ENCODE measurements around the gene STK4. TPM values are rescaled to one million over a fixed set of nuclear protein-coding genes. Genes with fewer than 3 reads are reported as not detected.

STK4 gene
- total RNA-seq, 4 donors from 2014 or later: 27.7 to 128 (median 42.9) TPM

GRCh38 chr20:45036044-45036755 lies 69.9 kb downstream of the STK4 start:
- no peak for TF ChIP-seq CTCF (IDR thresholded peaks at IDR 0.05)
- TF ChIP-seq POLR2A (IDR thresholded peaks at IDR 0.05): no peak
- no peak overlapping the region for H3K4me3 ChIP-seq
- H3K27me3 ChIP-seq: no peaks in the 10 kb centered on the region
- H3K36me3 ChIP-seq: peaks cover 0 to 6% (median 0%) of the 10 kb centered on the region in 3 donors
- H3K9me3 ChIP-seq: no peaks in the 10 kb centered on the region
- DNase-seq: no peak
- no peak overlapping the region for H3K27ac ChIP-seq
- peaks cover 0 to 2% (median 0%) of the 10 kb centered on the region in 4 donors for H3K4me1 ChIP-seq

GRCh38 chr20:45037050-45037449 lies 70.7 kb downstream of the STK4 start:
- no peak overlapping the region for H3K4me3 ChIP-seq
- H3K4me1 ChIP-seq: peaks cover 0 to 5% (median 0%) of the 10 kb centered on the region in 4 donors
- H3K27ac ChIP-seq: no peak overlapping the region
- no peaks in the 10 kb centered on the region for H3K9me3 ChIP-seq
- no peaks in the 10 kb centered on the region for H3K27me3 ChIP-seq
- TF ChIP-seq POLR2A (IDR thresholded peaks at IDR 0.05): no peak
- no peak for TF ChIP-seq CTCF (IDR thresholded peaks at IDR 0.05)
- no peak for DNase-seq
- H3K36me3 ChIP-seq: peaks cover 0 to 6% (median 0%) of the 10 kb centered on the region in 3 donors

- no peak overlapping the region for H3K27ac ChIP-seq
- no peak overlapping the region for H3K4me3 ChIP-seq
- no peaks in the 10 kb centered on the region for H3K27me3 ChIP-seq
- no peaks in the 10 kb centered on the region for H3K9me3 ChIP-seq
- H3K36me3 ChIP-seq: peaks cover 0 to 6% (median 0%) of the 10 kb centered on the region in 3 donors
- no peak for TF ChIP-seq CTCF (IDR thresholded peaks at IDR 0.05)
- TF ChIP-seq POLR2A (IDR thresholded peaks at IDR 0.05): no peak
- H3K4me1 ChIP-seq: peaks cover 0 to 5% (median 0%) of the 10 kb centered on the region in 4 donors
- DNase-seq: no peak
These were observed 71.3 kb downstream of the STK4 start for GRCh38 chr20:45037635-45038034.

GRCh38 chr20:45038745-45039474 lies 72.6 kb downstream of the STK4 start:
- Histone ChIP-seq H3K9me3 (no peaks in the 10 kb centered on the region), H3K4me1 (peaks cover 0 to 5% (median 0%) of the 10 kb centered on the region in 4 donors), H3K36me3 (peaks cover 0 to 6% (median 0%) of the 10 kb centered on the region in 3 donors), H3K4me3 (no peak overlapping the region), H3K27ac (no peak overlapping the region), H3K27me3 (no peaks in the 10 kb centered on the region)
- no peak for TF ChIP-seq CTCF (IDR thresholded peaks at IDR 0.05)
- TF ChIP-seq POLR2A (IDR thresholded peaks at IDR 0.05): no peak
- no peak for DNase-seq

GRCh38 chr20:45039475-45039820 lies 73.1 kb downstream of the STK4 start:
- H3K27ac ChIP-seq: no peak overlapping the region
- peaks cover 0 to 5% (median 0%) of the 10 kb centered on the region in 4 donors for H3K4me1 ChIP-seq
- TF ChIP-seq POLR2A (IDR thresholded peaks at IDR 0.05) (no peak), CTCF (IDR thresholded peaks at IDR 0.05) (no peak)
- no peaks in the 10 kb centered on the region for H3K27me3 ChIP-seq
- H3K4me3 ChIP-seq: no peak overlapping the region
- peaks cover 0 to 6% (median 0%) of the 10 kb centered on the region in 3 donors for H3K36me3 ChIP-seq
- no peak for DNase-seq
- no peaks in the 10 kb centered on the region for H3K9me3 ChIP-seq

All from Peyer's patch (tissue), 4 donors.